Natural killer cell (primary cell): ENCODE measurements around the gene ELAVL1. TPM values are rescaled to one million over a fixed set of nuclear protein-coding genes. Genes with fewer than 3 reads are reported as not detected.
A peak's percentile ranks its signal among the peaks of the same experiment; 100 is the strongest.
"Not testable (repeated sequence)": the region's sequence is repeated elsewhere in the genome, so short reads cannot be mapped to it uniquely, and the experiment has no call there.

Experiments
- ATAC-seq, 3 donors: fragments of 150-1000 bp in 2 of 3; fragments of 200-7000 bp in 1 of 3; cut with Tn5 transposase; 1 replicate in 1 of 3; 2 replicates in 2 of 3; pipeline ENCODE4 v1.10.0; 2021; ENCODE audit warnings: mild to moderate bottlenecking in 2 of 3, moderate library complexity in 2 of 3
- DNase-seq, 2 donors: peaks; one replicate each; pipeline versions ENCODE4 v3.0.0 to v3.0.0-alpha.2; 2013 to 2021; ENCODE audit warnings: mixed read lengths in 1 of 2
- H3K27ac ChIP-seq: one replicate; pipeline ENCODE4 v1.5.1; 2013; ENCODE audit warnings: mild to moderate bottlenecking, low read length
- H3K27me3 ChIP-seq: one replicate; pipeline ENCODE4 v1.6.1; 2013; ENCODE audit warnings: low read length; ENCODE audit not compliant: control insufficient read depth, insufficient read depth
- H3K36me3 ChIP-seq: one replicate; pipeline ENCODE4 v1.6.1; 2013; ENCODE audit warnings: low read length; ENCODE audit not compliant: control insufficient read depth, insufficient read depth
- H3K4me1 ChIP-seq: one replicate; pipeline ENCODE4 v1.6.1; 2013; ENCODE audit warnings: low read length; ENCODE audit not compliant: control insufficient read depth, insufficient read depth
- H3K4me3 ChIP-seq: one replicate; pipeline ENCODE4 v1.5.1; 2013; ENCODE audit warnings: low read length
- H3K9me3 ChIP-seq: one replicate; pipeline ENCODE4 v1.6.1; 2013; ENCODE audit warnings: low read length; ENCODE audit not compliant: control insufficient read depth, insufficient read depth
- H3K27ac Mint-ChIP-seq, 2 donors: one replicate each; pipeline ENCODE4 v1.8.0; 2022; ENCODE audit warnings: mild to moderate bottlenecking in 2 of 2, mixed read lengths in 2 of 2, moderate library complexity in 1 of 2
- H3K27me3 Mint-ChIP-seq, 2 donors: one replicate each; pipeline ENCODE4 v1.8.0; 2022; ENCODE audit warnings: low read depth in 2 of 2, mixed read lengths in 2 of 2
- H3K36me3 Mint-ChIP-seq: one replicate; pipeline ENCODE4 v1.8.0; 2022; ENCODE audit warnings: mixed read lengths
- H3K4me1 Mint-ChIP-seq, 2 donors: one replicate each; pipeline ENCODE4 v1.8.0; 2022; ENCODE audit warnings: mixed read lengths in 2 of 2
- H3K4me3 Mint-ChIP-seq: one replicate; pipeline ENCODE4 v1.8.0; 2022; ENCODE audit warnings: mild to moderate bottlenecking, moderate library complexity, mixed read lengths
- H3K9me3 Mint-ChIP-seq, 2 donors: one replicate each; pipeline ENCODE4 v1.8.0; 2022; ENCODE audit warnings: mixed read lengths in 2 of 2
- CTCF ChIP-seq: fragments of 200-600 bp; IDR thresholded peaks from one replicate; pipeline ENCODE4 v1.8.0; 2022; ENCODE audit warnings: antibody characterized with exemption
- WGBS: methylation state at CpG from one replicate; pipeline ENCODE4 v1.1.7; 2013; ENCODE audit warnings: missing lambda C conversion rate; ENCODE audit not compliant: insufficient coverage; 5-methylcytosine and 5-hydroxymethylcytosine counted together
- intact Hi-C: fragments of 100-400 bp; cut with micrococcal nuclease; formaldehyde crosslinking; loops from one replicate; pipeline ENCODE4 v1.14.2; 2022
- total RNA-seq, 4 donors: library from RNA; stranded (reverse); fragments of 120-200 nt in 1 of 4; gene quantifications; one replicate each; pipeline versions ENCODE4 v1.2.3 to v1.2.4, GENCODE V29; 2013 to 2022

The ELAVL1 gene
- total RNA-seq, 3 donors from 2014 or later (not counting 1 experiment from before 2014, with no cell fraction given): 36.9 to 43.9 (median 43.8) TPM

GRCh38 chr19:7962644-7963268 lies 42.7 kb downstream of the ELAVL1 start:
- Histone ChIP-seq H3K27me3 (no peaks in the 10 kb centered on the region), H3K4me3 (no peak overlapping the region), H3K9me3 (no peaks in the 10 kb centered on the region), H3K36me3 (peaks cover 34% of the 10 kb centered on the region), H3K27ac (no peak overlapping the region), H3K4me1 (no peaks in the 10 kb centered on the region)
- Mint-ChIP-seq H3K36me3 (peaks cover 8% of the 10 kb centered on the region), H3K27ac (no peak overlapping the region), H3K9me3 (no peaks in the 10 kb centered on the region), H3K4me1 (no peaks in the 10 kb centered on the region), H3K27me3 (no peaks in the 10 kb centered on the region), H3K4me3 (no peak overlapping the region)
- intact Hi-C loops: no loop called here
- no peak for ATAC-seq
- TF ChIP-seq CTCF: no peak
- WGBS: 95% methylated on average over 22 of the region's 22 CpGs
- DNase-seq: no peak

GRCh38 chr19:7961920-7962626 lies 43.4 kb downstream of the ELAVL1 start:
- H3K36me3 ChIP-seq: peaks cover 34% of the 10 kb centered on the region
- no peaks in the 10 kb centered on the region for H3K27me3 ChIP-seq
- Mint-ChIP-seq H3K4me3 (no peak overlapping the region), H3K36me3 (peaks cover 8% of the 10 kb centered on the region), H3K27me3 (no peaks in the 10 kb centered on the region), H3K27ac (peak overlapping the region in 1 of 2 donors; percentile 38), H3K4me1 (no peaks in the 10 kb centered on the region), H3K9me3 (no peaks in the 10 kb centered on the region)
- no peak for TF ChIP-seq CTCF
- no peaks in the 10 kb centered on the region for H3K9me3 ChIP-seq
- no peak for ATAC-seq
- 96% methylated on average over 12 of the region's 13 CpGs for WGBS
- intact Hi-C loops: no loop called here
- no peak overlapping the region for H3K4me3 ChIP-seq
- DNase-seq: no peak
- H3K4me1 ChIP-seq: no peaks in the 10 kb centered on the region
- H3K27ac ChIP-seq: no peak overlapping the region

GRCh38 chr19:7961082-7961481 lies 44.4 kb downstream of the ELAVL1 start:
- H3K4me1 ChIP-seq, H3K36me3 Mint-ChIP-seq, DNase-seq, H3K27me3 Mint-ChIP-seq, H3K4me1 Mint-ChIP-seq, H3K27ac Mint-ChIP-seq, H3K9me3 Mint-ChIP-seq, intact Hi-C loops, H3K27ac ChIP-seq, H3K27me3 ChIP-seq, H3K9me3 ChIP-seq, H3K4me3 ChIP-seq, H3K4me3 Mint-ChIP-seq, ATAC-seq: not testable (repeated sequence)
- WGBS: 94% methylated on average over 4 of the region's 4 CpGs
- peaks cover 26% of the 10 kb centered on the region for H3K36me3 ChIP-seq

- peaks cover 15% of the 10 kb centered on the region for H3K36me3 ChIP-seq
- Mint-ChIP-seq H3K27me3 (no peaks in the 10 kb centered on the region), H3K36me3 (peaks cover 8% of the 10 kb centered on the region), H3K4me3 (no peak overlapping the region), H3K27ac (no peak overlapping the region), H3K4me1 (no peaks in the 10 kb centered on the region), H3K9me3 (no peaks in the 10 kb centered on the region)
- no peak overlapping the region for H3K27ac ChIP-seq
- DNase-seq (no peak), ATAC-seq (no peak)
- H3K9me3 ChIP-seq: no peaks in the 10 kb centered on the region
- 26% methylated on average over 6 of the region's 6 CpGs for WGBS
- no peak for TF ChIP-seq CTCF
- no peaks in the 10 kb centered on the region for H3K27me3 ChIP-seq
- no peaks in the 10 kb centered on the region for H3K4me1 ChIP-seq
- no peak overlapping the region for H3K4me3 ChIP-seq
- intact Hi-C loops: no loop called here
Observed at GRCh38 chr19:7959211-7959610, 46.2 kb downstream of the ELAVL1 start.
